ENCODE measurements around the gene TRIM2.

Gene TRIM2

GRCh38 chr4:153275380-153276276, 71.4 kb downstream of the TRIM2 start:
- DNase-seq (ENCODE audit: low read depth, low spot score) = no peak

- DNase-seq (ENCODE audit: low read depth, low spot score) = no peak
These were observed 72.7 kb downstream of the TRIM2 start for GRCh38 chr4:153276971-153277370.

- no peak for DNase-seq (ENCODE audit: low read depth, low spot score)
These were observed 77.2 kb downstream of the TRIM2 start for GRCh38 chr4:153281476-153281875.

- no peak for DNase-seq (ENCODE audit: low read depth, low spot score)
These were observed 77.8 kb downstream of the TRIM2 start for GRCh38 chr4:153282023-153282422.

GRCh38 chr4:153283260-153283659, 79.0 kb downstream of the TRIM2 start:
- no peak for DNase-seq (ENCODE audit: low read depth, low spot score)

GRCh38 chr4:153290134-153290533, 85.9 kb downstream of the TRIM2 start:
- DNase-seq (ENCODE audit: low read depth, low spot score) = no peak

GRCh38 chr4:153291562-153291961, 87.3 kb downstream of the TRIM2 start:
- DNase-seq (ENCODE audit: low read depth, low spot score) = no peak

GRCh38 chr4:153292897-153293741, 88.9 kb downstream of the TRIM2 start:
- no peak for DNase-seq (ENCODE audit: low read depth, low spot score)

- no peak for DNase-seq (ENCODE audit: low read depth, low spot score)
These were observed 89.5 kb downstream of the TRIM2 start for GRCh38 chr4:153293742-153294057.

GRCh38 chr4:153294631-153295030, 90.4 kb downstream of the TRIM2 start:
- DNase-seq (ENCODE audit: low read depth, low spot score) = no peak

GRCh38 chr4:153295131-153295755, 91.0 kb downstream of the TRIM2 start:
- no peak for DNase-seq (ENCODE audit: low read depth, low spot score)

GRCh38 chr4:153296040-153296823, 92.0 kb downstream of the TRIM2 start:
- DNase-seq (ENCODE audit: low read depth, low spot score) = no peak

- no peak for DNase-seq (ENCODE audit: low read depth, low spot score)
These were observed 92.9 kb downstream of the TRIM2 start for GRCh38 chr4:153297116-153297515.

- no peak for DNase-seq (ENCODE audit: low read depth, low spot score)
These were observed 106.5 kb downstream of the TRIM2 start for GRCh38 chr4:153310793-153311192.

GRCh38 chr4:153314915-153315314, 110.7 kb downstream of the TRIM2 start:
- no peak for DNase-seq (ENCODE audit: low read depth, low spot score)

- no peak for DNase-seq (ENCODE audit: low read depth, low spot score)
These were observed 114.6 kb downstream of the TRIM2 start for GRCh38 chr4:153318696-153319320.

- DNase-seq (ENCODE audit: low read depth, low spot score) = no peak
These were observed 118.5 kb downstream of the TRIM2 start for GRCh38 chr4:153322791-153323190.

- no peak for DNase-seq (ENCODE audit: low read depth, low spot score)
These were observed 119.8 kb downstream of the TRIM2 start for GRCh38 chr4:153324046-153324445.

GRCh38 chr4:153325558-153325957, 121.3 kb downstream of the TRIM2 start:
- no peak for DNase-seq (ENCODE audit: low read depth, low spot score)

- DNase-seq (ENCODE audit: low read depth, low spot score) = no peak
These were observed 122.3 kb downstream of the TRIM2 start for GRCh38 chr4:153326513-153326912.

GRCh38 chr4:153327247-153327646, 123.0 kb downstream of the TRIM2 start:
- no peak for DNase-seq (ENCODE audit: low read depth, low spot score)

Measured in iPS DF 19.7 (cell line).